ENCODE results near the gene GALR3.
A peak's percentile ranks its signal among the peaks of the same experiment; 100 is the strongest.

Gene GALR3

GRCh38 chr22:37824674-37825641 lies 1.8 kb downstream of the GALR3 start:
- DNase-seq: no peak

DNA sequence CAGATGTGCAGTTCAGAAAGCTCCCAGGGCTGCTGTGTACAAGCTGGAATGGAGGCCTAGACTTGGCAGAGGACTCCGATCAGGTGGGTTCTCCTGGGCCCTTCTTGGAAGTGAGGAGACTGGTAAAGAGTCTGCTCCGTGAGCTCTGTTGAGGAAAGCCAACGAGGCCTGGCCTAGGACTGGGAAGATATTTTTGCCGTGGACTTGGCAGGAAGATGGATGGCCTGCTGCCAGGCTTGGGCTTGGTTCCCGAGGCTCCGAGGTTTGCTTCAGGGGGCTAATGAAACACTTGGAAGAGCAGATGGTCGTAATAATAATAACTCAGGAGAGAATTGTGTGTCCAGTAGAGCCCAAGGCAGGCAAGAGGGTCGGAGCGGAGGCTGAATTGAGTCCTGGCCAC lies 3.9 kb downstream of the GALR3 start:
- DNase-seq: no peak

DNA sequence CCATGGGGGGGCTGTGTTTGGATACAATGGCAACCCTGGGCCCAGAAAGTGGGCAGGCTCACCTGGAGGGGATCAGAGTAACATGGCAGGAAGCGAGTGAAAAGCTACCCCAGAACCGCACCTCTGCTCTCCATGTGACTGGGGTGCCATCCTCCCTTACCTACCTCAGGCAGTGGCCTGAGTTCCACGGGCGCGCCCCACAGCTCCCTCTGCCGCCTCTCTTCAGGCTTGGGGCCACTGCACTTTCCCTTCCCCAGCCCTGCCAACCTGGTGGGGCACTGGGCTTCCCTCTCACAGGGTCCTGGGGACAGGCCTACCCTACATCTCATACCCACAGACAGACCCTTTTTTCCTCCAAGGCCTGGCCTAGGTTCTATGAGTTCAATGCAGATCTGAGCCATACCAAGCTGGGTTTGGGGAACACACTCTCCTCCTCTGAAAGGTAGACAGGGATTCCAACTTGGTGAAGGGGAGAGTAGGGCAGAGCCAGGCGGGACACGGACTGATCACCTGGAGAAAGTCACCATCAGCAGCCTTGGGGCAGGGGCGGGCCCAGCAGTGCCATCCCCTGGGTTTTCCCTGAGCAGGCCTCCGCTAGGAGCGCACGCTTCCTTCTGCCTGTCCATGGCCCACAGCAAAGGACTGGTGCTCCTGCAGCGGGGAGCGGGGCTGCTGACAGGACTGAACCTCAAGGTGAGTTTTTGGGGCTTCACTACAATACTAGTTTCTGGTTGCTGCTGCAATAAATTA lies 7.1 kb downstream of the GALR3 start:
- DNase-seq: no peak

- no peak for DNase-seq
Measured at GRCh38 chr22:37831472-37831871, 8.3 kb downstream of the GALR3 start.

GRCh38 chr22:37832022-37832857 lies 9.1 kb downstream of the GALR3 start:
- no peak for DNase-seq

- no peak for DNase-seq
Measured at GRCh38 chr22:37842015-37842793, 19.0 kb downstream of the GALR3 start.

DNA sequence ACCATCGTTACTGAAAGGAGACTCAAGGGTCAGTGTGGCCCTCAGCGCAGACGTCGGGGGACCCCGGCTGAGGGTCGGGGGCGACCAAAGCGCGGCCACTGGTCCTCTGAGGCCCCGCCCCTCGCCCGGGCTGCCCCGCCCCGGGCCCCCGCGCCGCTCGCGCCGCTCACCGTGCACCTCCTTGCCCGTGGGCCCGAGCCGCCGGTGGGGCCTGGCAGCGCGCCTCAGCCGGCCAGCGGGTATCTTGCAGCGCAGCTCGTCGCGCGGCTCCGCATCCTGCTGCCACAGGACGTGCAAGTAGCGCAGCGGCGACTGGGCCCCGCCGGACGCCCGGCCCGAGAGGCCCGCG lies 20.5 kb downstream of the GALR3 start:
- DNase-seq: peak in 1 of 6 experiments; percentile 44

GRCh38 chr22:37844904-37845329 lies 21.7 kb downstream of the GALR3 start:
- DNase-seq: no peak

DNA sequence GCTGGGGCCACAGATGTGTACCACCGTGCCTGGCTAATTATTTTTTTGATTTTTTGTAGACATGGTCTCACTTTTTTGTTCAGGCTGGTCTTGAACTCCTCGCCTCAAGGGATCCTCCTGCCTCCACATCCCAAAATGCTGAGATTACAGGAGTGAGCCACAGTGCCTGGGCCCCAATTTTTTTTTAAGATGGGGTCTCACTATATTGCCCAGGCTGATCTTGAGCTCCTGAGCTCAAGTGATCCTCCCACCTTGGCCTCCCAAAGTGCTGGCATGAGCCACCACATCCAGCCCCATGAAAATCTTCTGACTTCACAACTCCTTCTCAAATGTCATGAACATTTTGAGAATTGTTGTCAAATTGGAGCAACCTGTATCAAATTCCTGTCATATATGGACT lies 23.3 kb downstream of the GALR3 start:
- no peak for DNase-seq

GRCh38 chr22:37848587-37849088 lies 25.5 kb downstream of the GALR3 start:
- DNase-seq: peak in 2 of 6 experiments; percentile 5 to 47

GRCh38 chr22:37849089-37849751 lies 26.0 kb downstream of the GALR3 start, which contains the start of gene EIF3L:
EIF3L (plus strand) TSS chr22:37849419; CDS start chr22:37849450, 31 bp downstream.
- DNase-seq: peak; percentile 72 to 82 (median 80)

DNA sequence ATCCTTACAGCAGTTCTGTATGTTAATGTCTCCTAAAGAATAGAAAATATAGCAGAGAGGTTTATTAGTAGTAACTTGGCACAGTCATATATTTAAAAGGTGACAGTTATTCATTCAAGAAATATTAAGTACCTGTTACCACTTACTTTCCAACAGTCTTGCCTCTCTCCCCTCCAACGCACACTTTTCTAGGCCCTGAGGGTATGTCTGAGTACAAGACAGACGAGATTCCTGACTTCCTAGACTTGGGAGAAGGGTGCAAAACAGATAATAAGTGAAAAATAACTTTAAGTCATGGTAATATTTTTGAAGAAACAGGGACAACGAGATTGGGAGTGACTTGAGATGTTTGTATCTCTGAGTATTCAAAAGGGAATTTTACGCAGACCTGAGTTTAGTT lies 27.6 kb downstream of the GALR3 start:
- DNase-seq: no peak

- no peak for DNase-seq
Measured at GRCh38 chr22:37852418-37852817, 29.2 kb downstream of the GALR3 start.

DNA sequence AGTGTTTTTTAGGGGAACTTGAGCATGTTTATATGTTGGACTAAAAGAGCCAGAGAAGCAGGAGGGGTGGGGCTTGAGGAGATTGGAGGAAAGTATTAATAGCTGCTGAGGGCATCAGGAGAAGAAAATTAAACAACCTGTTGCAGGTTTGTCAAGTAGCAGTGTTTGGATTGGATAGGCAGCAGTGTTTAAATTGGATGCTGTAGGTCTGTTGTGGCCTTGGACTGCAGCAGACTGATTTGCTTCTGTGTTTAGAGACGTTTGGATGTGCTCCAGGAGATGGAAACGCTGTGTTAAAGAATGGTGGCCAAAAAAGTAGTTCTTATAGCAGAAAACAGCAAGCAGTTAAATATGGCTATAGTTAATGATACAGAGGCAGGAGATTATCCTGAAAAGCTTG lies 31.8 kb downstream of the GALR3 start:
- no peak for DNase-seq

GRCh38 chr22:37855462-37855861 lies 32.3 kb downstream of the GALR3 start:
- DNase-seq: no peak

DNA sequence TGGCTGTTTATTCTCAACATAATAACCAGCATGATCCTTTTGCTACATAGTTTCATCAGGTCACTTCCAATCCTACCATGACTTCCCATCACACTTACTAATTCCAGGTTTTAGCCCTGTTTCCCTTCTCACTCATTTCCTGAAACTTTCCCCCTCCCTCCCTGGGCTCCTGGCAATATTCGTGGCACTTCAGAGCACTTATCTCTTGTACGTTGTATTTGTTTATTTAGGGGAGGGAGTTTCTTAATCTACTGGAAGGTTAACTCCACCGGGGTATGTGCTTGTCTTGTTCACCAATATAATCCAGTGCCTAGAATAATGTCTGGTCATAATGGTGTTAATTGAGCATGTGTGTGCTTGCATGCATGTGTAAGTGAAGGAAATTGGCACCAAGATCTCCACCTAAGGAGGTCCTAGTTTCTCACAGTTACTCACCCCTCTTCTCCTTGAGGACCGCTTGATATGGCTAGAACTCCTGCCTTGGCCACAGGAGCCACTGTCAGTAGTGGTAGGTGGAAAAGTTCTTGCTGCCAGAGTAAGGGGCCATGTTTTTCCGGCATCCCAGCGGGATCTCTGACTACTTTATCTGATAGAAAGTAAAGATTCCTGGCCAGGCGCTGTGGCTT lies 37.7 kb downstream of the GALR3 start:
- DNase-seq: no peak

GRCh38 chr22:37862570-37863325 lies 39.6 kb downstream of the GALR3 start:
- no peak for DNase-seq

GRCh38 chr22:37865510-37865909 lies 42.3 kb downstream of the GALR3 start:
- DNase-seq: no peak

- no peak for DNase-seq
Measured at GRCh38 chr22:37870273-37870672, 47.1 kb downstream of the GALR3 start.
